ENCODE results near the gene NRCAM.

NRCAM gene

GRCh38 chr7:108431099-108431498 is 25.1 kb downstream of the NRCAM start:
- POLR2A ChIA-PET, result interaction anchor here (1.4 kb wide), 1 partner anchor 12 kb away, joined by 3 read pairs; no protein-coding TSS in a partner anchor
- no peak for DNase-seq (ENCODE audit: extremely low spot score)
- CTCF ChIA-PET, result no interaction called here
- TF ChIP-seq CTBP1 (IDR thresholded peaks at IDR 0.05; ENCODE audit: borderline replicate concordance) (no peak), FOXM1 (IDR thresholded peaks at IDR 0.05; ENCODE audit: borderline replicate concordance) (no peak), SUZ12 (IDR thresholded peaks at IDR 0.05) (no peak), FOXK2 (IDR thresholded peaks at IDR 0.05) (no peak), ELF4 (IDR thresholded peaks at IDR 0.05) (no peak), NFRKB (IDR thresholded peaks at IDR 0.05) (no peak), SP1 (IDR thresholded peaks at IDR 0.05) (no peak), TARDBP (IDR thresholded peaks at IDR 0.05) (no peak), HDGF (IDR thresholded peaks at IDR 0.05; ENCODE audit: borderline replicate concordance) (no peak), LEF1 (IDR thresholded peaks at IDR 0.05; ENCODE audit: borderline replicate concordance) (no peak), FOXA1 (IDR thresholded peaks at IDR 0.05) (no peak), ARNT (IDR thresholded peaks at IDR 0.05) (no peak), ZNF384 (IDR thresholded peaks at IDR 0.05) (no peak), L3MBTL2 (conservative IDR thresholded peaks at IDR 0.05) (no peak)
- TF ChIP-seq, protein P1, sequence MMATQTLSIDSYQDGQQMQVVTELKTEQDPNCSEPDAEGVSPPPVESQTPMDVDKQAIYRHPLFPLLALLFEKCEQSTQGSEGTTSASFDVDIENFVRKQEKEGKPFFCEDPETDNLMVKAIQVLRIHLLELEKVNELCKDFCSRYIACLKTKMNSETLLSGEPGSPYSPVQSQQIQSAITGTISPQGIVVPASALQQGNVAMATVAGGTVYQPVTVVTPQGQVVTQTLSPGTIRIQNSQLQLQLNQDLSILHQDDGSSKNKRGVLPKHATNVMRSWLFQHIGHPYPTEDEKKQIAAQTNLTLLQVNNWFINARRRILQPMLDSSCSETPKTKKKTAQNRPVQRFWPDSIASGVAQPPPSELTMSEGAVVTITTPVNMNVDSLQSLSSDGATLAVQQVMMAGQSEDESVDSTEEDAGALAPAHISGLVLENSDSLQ (IDR thresholded peaks at IDR 0.05), result no peak

- POLR2A ChIA-PET, result interaction anchor here (1.4 kb wide), 1 partner anchor 12 kb away, joined by 3 read pairs; no protein-coding TSS in a partner anchor
- no peak for DNase-seq (ENCODE audit: extremely low spot score)
- TF ChIP-seq L3MBTL2 (conservative IDR thresholded peaks at IDR 0.05) (no peak), SUZ12 (IDR thresholded peaks at IDR 0.05) (no peak), BHLHE40 (IDR thresholded peaks at IDR 0.05; ENCODE audit: borderline replicate concordance) (no peak), ELF4 (IDR thresholded peaks at IDR 0.05) (no peak)
- CTCF ChIA-PET, result no interaction called here
Measured at GRCh38 chr7:108430664-108431063, 25.6 kb downstream of the NRCAM start.

DNA sequence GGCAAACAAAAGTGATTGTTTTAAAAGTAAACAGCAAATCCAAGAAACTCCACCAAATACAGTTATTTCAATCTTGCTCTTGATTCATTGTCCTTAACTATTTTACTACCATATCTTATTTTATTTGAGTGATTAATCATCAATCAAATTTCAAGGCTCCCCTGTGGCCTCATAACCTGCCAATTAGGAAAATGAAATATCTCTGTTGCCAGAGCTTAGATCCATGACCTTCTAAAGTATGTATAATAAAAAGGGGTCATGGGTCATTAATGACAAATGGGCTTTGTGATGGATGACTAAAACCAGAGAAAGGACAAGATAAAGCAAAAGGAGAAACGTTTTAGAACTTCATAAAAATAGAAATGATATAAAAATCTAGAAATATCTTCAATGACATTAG is 28.5 kb downstream of the NRCAM start:
- DNase-seq (ENCODE audit: extremely low spot score), result no peak
- ChIA-PET POLR2A (no interaction called here), CTCF (no interaction called here)
- TF ChIP-seq, protein P1 (IDR thresholded peaks at IDR 0.05), result peak; percentile 90
- TF ChIP-seq FOXM1 (IDR thresholded peaks at IDR 0.05; ENCODE audit: borderline replicate concordance) (no peak), CTBP1 (IDR thresholded peaks at IDR 0.05; ENCODE audit: borderline replicate concordance) (peak; percentile 70; the same call in 1 of the 2 replicates)

- no peak for DNase-seq (ENCODE audit: extremely low spot score)
- TF ChIP-seq ZNF384 (IDR thresholded peaks at IDR 0.05), result no peak
- no peak for TF ChIP-seq L3MBTL2 (conservative IDR thresholded peaks at IDR 0.05)
- TF ChIP-seq HDGF (IDR thresholded peaks at IDR 0.05; ENCODE audit: borderline replicate concordance), result no peak
- TF ChIP-seq ELF4 (IDR thresholded peaks at IDR 0.05), result no peak
- TF ChIP-seq FOXK2 (IDR thresholded peaks at IDR 0.05), result no peak
- no peak for TF ChIP-seq CTBP1 (IDR thresholded peaks at IDR 0.05; ENCODE audit: borderline replicate concordance)
- TF ChIP-seq BHLHE40 (IDR thresholded peaks at IDR 0.05; ENCODE audit: borderline replicate concordance), result no peak
- no peak for TF ChIP-seq SUZ12 (IDR thresholded peaks at IDR 0.05)
- TF ChIP-seq ARNT (IDR thresholded peaks at IDR 0.05), result no peak
- no peak for TF ChIP-seq LEF1 (IDR thresholded peaks at IDR 0.05; ENCODE audit: borderline replicate concordance)
- TF ChIP-seq, protein P1 (IDR thresholded peaks at IDR 0.05), result no peak
- POLR2A ChIA-PET, result no interaction called here
- CTCF ChIA-PET, result no interaction called here
Measured at GRCh38 chr7:108425714-108426275, 30.4 kb downstream of the NRCAM start.

GRCh38 chr7:108424013-108424412 is 32.2 kb downstream of the NRCAM start:
- no peak for TF ChIP-seq SP1 (IDR thresholded peaks at IDR 0.05)
- no peak for TF ChIP-seq FOXA1 (IDR thresholded peaks at IDR 0.05)
- TF ChIP-seq BHLHE40 (IDR thresholded peaks at IDR 0.05; ENCODE audit: borderline replicate concordance), result no peak
- no peak for TF ChIP-seq HDGF (IDR thresholded peaks at IDR 0.05; ENCODE audit: borderline replicate concordance)
- no peak for TF ChIP-seq LEF1 (IDR thresholded peaks at IDR 0.05; ENCODE audit: borderline replicate concordance)
- no peak for TF ChIP-seq CTBP1 (IDR thresholded peaks at IDR 0.05; ENCODE audit: borderline replicate concordance)
- no peak for TF ChIP-seq ZNF384 (IDR thresholded peaks at IDR 0.05)
- no peak for TF ChIP-seq FOXK2 (IDR thresholded peaks at IDR 0.05)
- no peak for TF ChIP-seq SUZ12 (IDR thresholded peaks at IDR 0.05)
- TF ChIP-seq ARNT (IDR thresholded peaks at IDR 0.05), result no peak
- no peak for TF ChIP-seq FOXM1 (IDR thresholded peaks at IDR 0.05; ENCODE audit: borderline replicate concordance)
- TF ChIP-seq TARDBP (IDR thresholded peaks at IDR 0.05), result no peak
- TF ChIP-seq L3MBTL2 (conservative IDR thresholded peaks at IDR 0.05), result no peak
- TF ChIP-seq ELF4 (IDR thresholded peaks at IDR 0.05), result no peak
- TF ChIP-seq, protein P1 (IDR thresholded peaks at IDR 0.05), result no peak
- TF ChIP-seq NFRKB (IDR thresholded peaks at IDR 0.05), result no peak
- no peak for DNase-seq (ENCODE audit: extremely low spot score)
- CTCF ChIA-PET, result no interaction called here
- POLR2A ChIA-PET, result no interaction called here
